Fibroblast of villous mesenchyme (primary cell): ENCODE measurements around the gene VWA5B1. TPM values are rescaled to one million over a fixed set of nuclear protein-coding genes. Genes with fewer than 3 reads are reported as not detected.

ENCODE experiments used
- DNase-seq: peaks from one replicate; pipeline ENCODE4 v3.0.0-alpha.2; 2010; ENCODE audit warnings: low read depth
- H3K4me3 ChIP-seq: 2 replicates; pipeline ENCODE4 v1.5.1; 2011; ENCODE audit warnings: low read depth, mild to moderate bottlenecking, low read length
- total RNA-seq: library from RNA; depleted of rRNA; stranded (reverse); fragments of >200 nt; gene quantifications from 2 replicates; pipeline ENCODE4 v1.2.3, GENCODE V29; 2012
- TF ChIP-seq, protein P1 (sequence below): IDR thresholded peaks from 2 replicates; pipeline ENCODE4 v1.5.1; 2012; ENCODE audit warnings: low read depth, mild to moderate bottlenecking, low read length; ENCODE audit not compliant: insufficient read depth

VWA5B1 gene
- total RNA-seq, 1 donor: not detected

GRCh38 chr1:20337581-20337980, 46.9 kb downstream of the VWA5B1 start:
- H3K4me3 ChIP-seq: no peak overlapping the region
- no peak for DNase-seq
- TF ChIP-seq, protein P1, sequence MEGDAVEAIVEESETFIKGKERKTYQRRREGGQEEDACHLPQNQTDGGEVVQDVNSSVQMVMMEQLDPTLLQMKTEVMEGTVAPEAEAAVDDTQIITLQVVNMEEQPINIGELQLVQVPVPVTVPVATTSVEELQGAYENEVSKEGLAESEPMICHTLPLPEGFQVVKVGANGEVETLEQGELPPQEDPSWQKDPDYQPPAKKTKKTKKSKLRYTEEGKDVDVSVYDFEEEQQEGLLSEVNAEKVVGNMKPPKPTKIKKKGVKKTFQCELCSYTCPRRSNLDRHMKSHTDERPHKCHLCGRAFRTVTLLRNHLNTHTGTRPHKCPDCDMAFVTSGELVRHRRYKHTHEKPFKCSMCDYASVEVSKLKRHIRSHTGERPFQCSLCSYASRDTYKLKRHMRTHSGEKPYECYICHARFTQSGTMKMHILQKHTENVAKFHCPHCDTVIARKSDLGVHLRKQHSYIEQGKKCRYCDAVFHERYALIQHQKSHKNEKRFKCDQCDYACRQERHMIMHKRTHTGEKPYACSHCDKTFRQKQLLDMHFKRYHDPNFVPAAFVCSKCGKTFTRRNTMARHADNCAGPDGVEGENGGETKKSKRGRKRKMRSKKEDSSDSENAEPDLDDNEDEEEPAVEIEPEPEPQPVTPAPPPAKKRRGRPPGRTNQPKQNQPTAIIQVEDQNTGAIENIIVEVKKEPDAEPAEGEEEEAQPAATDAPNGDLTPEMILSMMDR: no peak

- no peak for DNase-seq
- H3K4me3 ChIP-seq: no peak overlapping the region
- TF ChIP-seq, protein P1: no peak
These were observed 49.3 kb downstream of the VWA5B1 start for GRCh38 chr1:20339811-20340457.

GRCh38 chr1:20342294-20343148, 51.8 kb downstream of the VWA5B1 start:
- H3K4me3 ChIP-seq: no peak overlapping the region
- DNase-seq: no peak
- TF ChIP-seq, protein P1: no peak

DNA sequence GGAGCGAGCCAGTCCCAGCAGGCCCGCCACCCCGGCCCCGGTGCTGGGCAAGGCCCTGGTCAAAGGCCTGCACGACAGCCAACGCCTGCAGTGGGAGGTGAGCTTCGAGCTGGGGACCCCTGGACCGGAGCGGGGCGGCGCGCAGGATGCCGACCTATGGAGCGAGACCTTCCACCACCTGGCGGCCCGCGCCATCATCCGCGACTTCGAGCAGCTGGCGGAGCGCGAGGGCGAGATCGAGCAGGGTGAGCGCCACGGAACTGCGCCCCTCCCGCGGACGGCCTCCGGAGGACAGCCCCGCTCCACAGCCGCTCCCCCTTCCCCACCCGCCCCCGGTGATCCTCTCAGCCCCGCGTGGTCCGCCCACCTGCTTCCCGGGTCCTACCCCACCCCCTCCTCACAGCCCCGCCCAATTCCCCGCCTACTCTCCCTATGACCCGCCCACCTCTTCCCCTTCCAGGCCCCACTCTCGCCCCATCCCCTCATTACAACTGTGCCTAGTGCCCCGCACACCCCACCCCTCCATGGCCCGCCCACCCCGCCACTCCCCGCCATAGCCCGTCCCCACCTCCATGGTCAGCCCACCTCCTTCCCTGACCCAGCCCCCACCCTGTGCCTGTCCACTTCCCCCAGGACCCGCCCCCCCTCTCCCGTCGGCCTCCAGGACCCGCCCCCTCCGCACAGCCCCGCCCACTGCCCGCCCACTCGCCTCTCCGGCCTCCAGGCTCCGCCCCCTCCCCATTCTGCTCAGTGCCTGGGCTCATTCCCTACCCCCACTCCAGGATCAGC, 52.7 kb downstream of the VWA5B1 start:
- H3K4me3 ChIP-seq: no peak overlapping the region
- TF ChIP-seq, protein P1: no peak
- DNase-seq: no peak

- H3K4me3 ChIP-seq: no peak overlapping the region
- TF ChIP-seq, protein P1: no peak
- DNase-seq: no peak
These were observed 53.2 kb downstream of the VWA5B1 start for GRCh38 chr1:20343938-20344302.

DNA sequence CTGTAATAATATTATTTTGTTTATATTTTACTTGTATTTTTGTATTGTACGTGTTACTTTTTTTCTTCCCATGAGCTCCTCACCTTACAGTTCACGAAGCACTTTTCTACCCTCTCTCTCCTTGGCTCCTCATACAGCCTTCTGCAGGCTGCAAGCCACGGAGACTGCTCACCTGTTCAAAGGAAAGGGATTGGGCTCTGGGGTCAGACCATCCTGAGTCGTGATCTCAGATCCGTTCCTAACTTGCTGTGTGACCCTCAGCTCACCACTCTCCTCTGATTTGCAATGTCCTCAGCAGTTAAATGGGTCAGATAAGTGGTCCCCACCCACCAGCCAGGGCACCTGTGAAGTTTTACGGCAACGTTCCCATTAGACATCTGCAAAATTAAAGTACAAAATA, 54.1 kb downstream of the VWA5B1 start:
- DNase-seq: no peak
- H3K4me3 ChIP-seq: no peak overlapping the region
- TF ChIP-seq, protein P1: no peak
